ENCODE results near the gene ZNF211.
A peak's percentile ranks its signal among the peaks of the same experiment; 100 is the strongest.

ZNF211 gene

DNA sequence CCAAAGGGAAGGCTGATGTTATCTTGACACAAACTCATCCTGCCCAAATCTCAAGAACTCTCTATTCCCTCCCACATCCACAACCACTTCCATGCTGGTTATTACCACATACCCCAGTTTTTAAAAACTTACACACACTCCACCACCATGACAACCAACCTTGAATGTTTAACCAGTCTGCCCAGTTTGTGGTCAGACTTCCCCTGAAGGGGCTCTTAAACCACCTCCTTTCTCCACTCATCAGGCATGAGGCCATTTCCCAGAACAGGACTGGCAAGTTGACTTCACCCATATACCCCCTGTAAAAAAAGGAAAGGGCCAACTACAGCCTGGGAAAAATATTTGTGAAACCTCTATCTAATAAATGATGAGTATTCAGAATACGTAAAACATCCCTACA, 23.4 kb downstream of the ZNF211 start:
- no peak for DNase-seq (ENCODE audit: low spot score)

GRCh38 chr19:57664269-57665127, 31.5 kb downstream of the ZNF211 start:
- DNase-seq (ENCODE audit: low spot score), result no peak

GRCh38 chr19:57665261-57665806, 32.4 kb downstream of the ZNF211 start:
- no peak for DNase-seq (ENCODE audit: low spot score)

- DNase-seq (ENCODE audit: low spot score), result no peak
These were observed 34.3 kb downstream of the ZNF211 start for GRCh38 chr19:57667228-57667627.

- DNase-seq (ENCODE audit: low spot score), result no peak
These were observed 35.7 kb downstream of the ZNF211 start, which contains the start of gene ZSCAN4 for GRCh38 chr19:57668635-57669034. Gene ZSCAN4 (plus strand): TSS chr19:57668935. CDS start chr19:57676146, 7,211 bp downstream.

DNA sequence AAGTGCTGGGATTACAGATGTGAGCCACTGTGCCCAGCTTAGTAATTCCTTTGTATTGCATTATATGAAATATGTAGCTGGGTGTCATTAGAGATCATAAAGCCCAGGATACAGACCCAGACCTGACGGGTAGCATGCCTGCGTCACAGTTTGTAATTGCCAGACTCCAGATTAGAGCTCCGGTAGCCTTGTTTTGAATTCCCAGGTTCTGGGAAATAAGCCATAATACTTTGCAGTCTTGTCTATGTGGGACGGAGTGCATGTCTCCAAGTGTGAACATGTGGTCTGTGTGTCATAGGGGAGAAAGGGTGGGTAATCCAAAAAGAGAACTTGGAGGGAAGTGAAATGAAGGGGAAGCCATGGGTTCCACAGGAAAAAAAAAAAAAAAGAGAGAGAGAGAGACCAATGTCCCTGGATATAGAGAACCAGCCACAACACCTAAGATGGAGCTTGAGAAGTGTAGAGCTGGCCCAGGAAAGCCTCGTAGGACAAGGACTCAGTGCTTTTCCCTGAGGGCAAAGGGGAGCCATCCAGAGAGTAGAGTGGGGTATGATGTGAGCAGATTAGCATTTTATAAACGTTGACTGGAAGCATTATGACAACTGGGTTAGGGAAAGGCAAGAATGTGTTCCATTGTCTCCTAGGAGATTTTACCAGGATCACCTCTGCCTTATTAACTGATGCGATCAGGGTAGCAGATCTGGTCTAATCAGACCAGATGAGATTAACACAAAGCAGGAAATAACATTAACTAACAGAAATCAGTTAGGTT, 38.3 kb downstream of the ZNF211 start:
- DNase-seq (ENCODE audit: low spot score), result no peak

DNA sequence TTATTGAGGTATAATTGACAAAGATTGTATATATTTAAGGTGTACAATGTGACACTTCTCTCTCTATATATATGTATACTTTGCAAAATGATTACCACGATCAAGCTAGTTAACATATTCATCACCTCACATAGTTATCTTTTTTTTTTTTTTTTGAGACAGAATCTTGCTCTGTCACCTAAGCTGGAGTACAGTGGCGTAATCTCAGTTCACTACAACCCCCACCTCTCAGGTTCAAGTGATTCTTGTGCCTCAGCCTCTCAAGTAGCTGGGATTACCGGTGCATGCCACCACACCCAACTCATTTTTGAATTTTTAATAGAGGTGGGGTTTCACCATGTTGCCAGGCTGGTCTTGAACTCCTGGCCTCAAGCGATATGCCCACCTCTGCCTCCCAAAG, 39.5 kb downstream of the ZNF211 start:
- no peak for DNase-seq (ENCODE audit: low spot score)

GRCh38 chr19:57675881-57676280, 42.9 kb downstream of the ZNF211 start:
- DNase-seq (ENCODE audit: low spot score), result no peak

- DNase-seq (ENCODE audit: low spot score), result peak; percentile 32
These were observed 49.3 kb downstream of the ZNF211 start for GRCh38 chr19:57682226-57682766.

- no peak for DNase-seq (ENCODE audit: low spot score)
These were observed 53.8 kb downstream of the ZNF211 start for GRCh38 chr19:57686727-57687126.

DNA sequence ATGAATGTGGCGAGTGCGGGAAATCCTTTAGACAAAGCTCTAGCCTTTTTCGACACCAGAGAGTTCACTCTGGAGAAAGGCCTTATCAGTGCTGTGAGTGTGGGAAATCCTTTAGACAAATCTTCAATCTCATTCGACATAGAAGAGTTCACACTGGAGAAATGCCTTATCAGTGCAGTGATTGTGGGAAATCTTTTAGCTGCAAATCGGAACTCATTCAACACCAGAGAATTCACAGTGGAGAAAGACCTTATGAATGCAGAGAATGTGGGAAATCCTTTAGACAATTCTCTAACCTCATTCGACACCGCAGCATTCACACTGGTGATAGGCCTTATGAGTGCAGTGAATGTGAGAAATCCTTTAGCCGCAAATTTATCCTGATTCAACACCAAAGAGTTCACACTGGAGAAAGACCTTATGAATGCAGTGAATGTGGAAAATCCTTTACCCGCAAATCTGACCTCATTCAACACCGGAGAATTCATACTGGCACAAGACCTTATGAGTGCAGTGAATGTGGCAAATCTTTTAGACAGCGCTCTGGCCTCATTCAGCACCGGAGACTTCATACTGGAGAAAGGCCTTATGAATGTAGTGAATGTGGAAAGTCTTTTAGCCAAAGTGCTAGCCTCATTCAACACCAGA, 54.5 kb downstream of the ZNF211 start:
- no peak for DNase-seq (ENCODE audit: low spot score)

DNA sequence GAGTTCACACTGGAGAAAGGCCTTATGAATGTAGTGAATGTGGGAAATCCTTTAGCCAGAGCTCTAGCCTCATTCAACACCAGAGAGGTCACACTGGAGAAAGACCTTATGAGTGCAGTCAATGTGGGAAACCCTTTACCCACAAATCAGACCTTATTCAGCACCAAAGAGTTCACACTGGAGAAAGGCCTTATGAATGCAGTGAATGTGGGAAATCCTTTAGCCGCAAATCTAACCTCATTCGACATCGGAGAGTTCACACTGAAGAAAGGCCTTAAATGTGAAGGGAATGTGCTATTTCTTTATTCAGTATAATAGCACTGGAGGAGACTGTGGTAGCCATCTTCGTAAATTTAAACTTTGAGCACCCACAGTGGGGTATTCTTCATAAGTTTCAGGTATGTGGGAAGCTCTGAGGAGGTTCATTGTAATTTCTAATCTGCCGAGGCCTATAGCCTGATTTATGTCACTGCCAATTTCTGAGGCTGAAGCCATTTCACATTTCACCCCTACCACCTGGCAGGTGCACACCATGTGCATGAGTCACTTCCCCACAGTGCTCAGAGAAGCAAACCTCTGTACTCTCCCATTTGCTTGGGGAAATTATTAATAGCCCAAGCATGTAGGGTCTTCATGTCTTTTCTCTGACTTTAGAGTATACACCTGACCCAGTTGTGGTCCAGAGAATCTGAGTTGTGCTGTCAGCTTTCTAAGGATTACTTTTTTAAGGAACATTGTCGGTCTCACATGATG, 55.2 kb downstream of the ZNF211 start:
- no peak for DNase-seq (ENCODE audit: low spot score)

DNA sequence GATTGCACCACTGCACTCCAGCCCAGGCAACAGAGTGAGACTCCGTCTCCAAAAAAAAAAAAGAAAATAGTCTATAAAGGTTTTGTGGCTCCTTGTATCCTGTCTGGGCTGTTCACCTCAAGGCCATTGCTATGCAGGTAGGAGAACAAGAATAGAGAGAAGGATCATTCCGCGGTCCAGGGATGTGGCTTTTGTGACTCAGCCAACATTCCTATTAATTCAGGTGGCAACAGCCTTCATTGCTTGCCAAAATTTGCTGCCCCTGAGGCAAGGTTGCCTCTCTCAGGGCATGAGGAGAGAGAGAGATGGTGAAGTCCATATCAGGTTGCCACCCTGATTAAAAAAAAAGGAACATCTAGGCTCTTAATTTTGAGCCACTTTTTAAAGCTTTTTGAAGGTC, 56.8 kb downstream of the ZNF211 start:
- no peak for DNase-seq (ENCODE audit: low spot score)
